CD8-positive, alpha-beta memory T cell (primary cell): ENCODE data around the gene HTR3C. TPM values are rescaled to one million over a fixed set of nuclear protein-coding genes. Genes with fewer than 3 reads are reported as not detected.
A peak's percentile ranks its signal among the peaks of the same experiment; 100 is the strongest.
"Not testable (repeated sequence)": the region's sequence is repeated elsewhere in the genome, so short reads cannot be mapped to it uniquely, and the experiment has no call there.

Source experiments
- CTCF ChIA-PET: fragments of 350-600 bp; sonication (Branson Sonifier 250); formaldehyde crosslinking; loops from one replicate; lab custom pipeline; 2021; ENCODE audit warnings: antibody characterized with exemption; lab: Charles Lee
- POLR2A ChIA-PET: fragments of 350-600 bp; sonication (Branson Sonifier 250); formaldehyde crosslinking; loops from one replicate; lab custom pipeline; 2021; ENCODE audit warnings: antibody characterized with exemption; lab: Charles Lee
- DNase-seq, 5 donors: peaks; one replicate each; pipeline versions ENCODE4 v3.0.0 to v3.0.0-alpha.2; 2020 to 2022; ENCODE audit warnings: mixed read lengths in 1 of 5
- H3K27ac ChIP-seq: one replicate; pipeline ENCODE4 v1.7.0; 2013; ENCODE audit warnings: low read depth, mild to moderate bottlenecking, low read length, moderate library complexity
- H3K27me3 ChIP-seq: 2 replicates; pipeline ENCODE4 v1.7.0; 2013; ENCODE audit warnings: low read length, mild to moderate bottlenecking; ENCODE audit not compliant: insufficient read depth, poor library complexity, severe bottlenecking
- H3K36me3 ChIP-seq: 2 replicates; pipeline ENCODE4 v1.7.0; 2013; ENCODE audit warnings: mild to moderate bottlenecking, low read length, moderate library complexity; ENCODE audit not compliant: insufficient read depth
- H3K4me1 ChIP-seq: 2 replicates; pipeline ENCODE4 v1.7.0; 2013; ENCODE audit warnings: mild to moderate bottlenecking, low read length, moderate library complexity; ENCODE audit not compliant: insufficient read depth
- H3K4me3 ChIP-seq: 2 replicates; pipeline ENCODE4 v1.7.0; 2013; ENCODE audit warnings: mild to moderate bottlenecking, low read length
- H3K9me3 ChIP-seq: 2 replicates; pipeline ENCODE4 v1.7.0; 2013; ENCODE audit warnings: mild to moderate bottlenecking, low read length
- H3K27ac Mint-ChIP-seq, 8 donors: one replicate each; pipeline ENCODE4 v1.8.0; 2020 to 2021; ENCODE audit warnings: mixed read lengths in 8 of 8, mild to moderate bottlenecking in 6 of 8, inconsistent platforms in 3 of 8, moderate library complexity in 3 of 8
- H3K27me3 Mint-ChIP-seq, 2 donors: one replicate each; pipeline ENCODE4 v1.8.0; 2020 to 2021; ENCODE audit warnings: mixed read lengths in 2 of 2, mild to moderate bottlenecking in 1 of 2, moderate library complexity in 1 of 2
- H3K36me3 Mint-ChIP-seq, 3 donors: one replicate each; pipeline ENCODE4 v1.8.0; 2020 to 2021; ENCODE audit warnings: mixed read lengths in 3 of 3, inconsistent platforms in 1 of 3, mild to moderate bottlenecking in 1 of 3
- H3K4me1 Mint-ChIP-seq, 3 donors: one replicate each; pipeline ENCODE4 v1.8.0; 2020 to 2021; ENCODE audit warnings: mixed read lengths in 3 of 3, inconsistent platforms in 1 of 3, mild to moderate bottlenecking in 1 of 3
- H3K4me3 Mint-ChIP-seq, 7 donors: one replicate each; pipeline ENCODE4 v1.8.0; 2020 to 2021; ENCODE audit warnings: mixed read lengths in 7 of 7, mild to moderate bottlenecking in 6 of 7, moderate library complexity in 4 of 7, inconsistent platforms in 2 of 7
- H3K9me3 Mint-ChIP-seq, 5 donors: one replicate each; pipeline ENCODE4 v1.8.0; 2020 to 2022; ENCODE audit warnings: mixed read lengths in 5 of 5, mild to moderate bottlenecking in 3 of 5, moderate library complexity in 2 of 5, inconsistent platforms in 1 of 5
- polyA plus RNA-seq: library from polyadenylated mRNA; unstranded; fragments of 300-500 nt; fragmentation: Illumina TruSeq; gene quantifications from one replicate; pipeline ENCODE4 v1.2.3, GENCODE V29; 2021
- total RNA-seq, 2 experiments: library from RNA; stranded (reverse); gene quantifications; one replicate each; pipeline ENCODE4 v1.2.3, GENCODE V29; 2021

HTR3C gene
- total RNA-seq, result not detected
- polyA plus RNA-seq, result not detected

GRCh38 chr3:184052767-184053166 lies at the start of gene HTR3C:
Gene HTR3C, plus strand, starts transcription at chr3:184053047. Its CDS starts 34 bp downstream, at chr3:184053081.
- CTCF ChIA-PET, result no interaction called here
- no peak within 1 kb of the TSS for H3K27ac Mint-ChIP-seq
- H3K27me3 Mint-ChIP-seq, result peaks cover 7 to 26% of the 10 kb centered on the region in 2 donors
- Histone ChIP-seq H3K36me3 (no peaks in the 10 kb centered on the region), H3K27ac (no peak within 1 kb of the TSS), H3K27me3 (no peaks in the 10 kb centered on the region), H3K9me3 (no peaks in the 10 kb centered on the region), H3K4me3 (no peak within 1 kb of the TSS), H3K4me1 (no peaks in the 10 kb centered on the region)
- POLR2A ChIA-PET, result no interaction called here
- no peaks in the 10 kb centered on the region for H3K36me3 Mint-ChIP-seq
- no peak for DNase-seq
- no peak within 1 kb of the TSS for H3K4me3 Mint-ChIP-seq
- H3K9me3 Mint-ChIP-seq, result no peaks in the 10 kb centered on the region
- no peaks in the 10 kb centered on the region for H3K4me1 Mint-ChIP-seq

- Histone ChIP-seq H3K4me3 (no peak overlapping the region), H3K9me3 (no peaks in the 10 kb centered on the region), H3K27ac (no peak overlapping the region), H3K4me1 (no peaks in the 10 kb centered on the region), H3K36me3 (no peaks in the 10 kb centered on the region), H3K27me3 (no peaks in the 10 kb centered on the region)
- Mint-ChIP-seq H3K4me3 (no peak overlapping the region), H3K27me3 (no peaks in the 10 kb centered on the region), H3K36me3 (peaks cover 0 to 38% (median 13%) of the 10 kb centered on the region in 3 donors), H3K4me1 (peaks cover 6 to 10% (median 6%) of the 10 kb centered on the region in 3 donors), H3K9me3 (no peaks in the 10 kb centered on the region), H3K27ac (no peak overlapping the region)
- no peak for DNase-seq
- CTCF ChIA-PET, result interaction anchor here (1.1 to 1.6 kb wide), 2 partner anchors 11 to 15 kb away, joined by 3 to 4 read pairs; partner anchors contain the start of gene ABCC5
- POLR2A ChIA-PET, result no interaction called here
Observed at GRCh38 chr3:184003187-184003967, 49.5 kb upstream of the HTR3C start.

- H3K4me1 ChIP-seq, result no peaks in the 10 kb centered on the region
- no peak overlapping the region for H3K4me3 ChIP-seq
- Mint-ChIP-seq H3K27me3 (no peaks in the 10 kb centered on the region), H3K9me3 (no peaks in the 10 kb centered on the region), H3K27ac (peak overlapping the region in 1 of 8 donors; percentile 51), H3K4me1 (peaks cover 6 to 10% (median 6%) of the 10 kb centered on the region in 3 donors), H3K36me3 (peaks cover 0 to 38% (median 9%) of the 10 kb centered on the region in 3 donors), H3K4me3 (no peak overlapping the region)
- no peak for DNase-seq
- no peaks in the 10 kb centered on the region for H3K36me3 ChIP-seq
- no peaks in the 10 kb centered on the region for H3K9me3 ChIP-seq
- POLR2A ChIA-PET, result no interaction called here
- CTCF ChIA-PET, result interaction anchor here (1.1 to 1.6 kb wide), 2 partner anchors 10 to 14 kb away, joined by 3 to 4 read pairs; partner anchors contain the start of gene ABCC5
- H3K27ac ChIP-seq, result no peak overlapping the region
- no peaks in the 10 kb centered on the region for H3K27me3 ChIP-seq
Observed at GRCh38 chr3:184004476-184004875, 48.4 kb upstream of the HTR3C start.

GRCh38 chr3:184005941-184006507 lies 46.8 kb upstream of the HTR3C start:
- Mint-ChIP-seq H3K4me3 (no peak overlapping the region), H3K27ac (peak overlapping the region in 1 of 8 donors; percentile 30), H3K9me3 (no peaks in the 10 kb centered on the region), H3K4me1 (peaks cover 5 to 10% (median 6%) of the 10 kb centered on the region in 3 donors), H3K36me3 (peaks cover 0 to 42% (median 14%) of the 10 kb centered on the region in 3 donors), H3K27me3 (no peaks in the 10 kb centered on the region)
- Histone ChIP-seq H3K9me3 (no peaks in the 10 kb centered on the region), H3K36me3 (no peaks in the 10 kb centered on the region), H3K27me3 (no peaks in the 10 kb centered on the region), H3K4me3 (no peak overlapping the region), H3K27ac (no peak overlapping the region), H3K4me1 (no peaks in the 10 kb centered on the region)
- ChIA-PET POLR2A (no interaction called here), CTCF (interaction anchor here (0.7 to 1.3 kb wide), 2 partner anchors 12 to 1631 kb away, joined by 3 to 8 read pairs; partner anchors contain the start of gene ABCC5)
- peak in 1 of 5 donors; percentile 13 for DNase-seq

GRCh38 chr3:184007143-184007813 lies 45.6 kb upstream of the HTR3C start:
- H3K9me3 ChIP-seq, H3K27me3 Mint-ChIP-seq, H3K27ac Mint-ChIP-seq, DNase-seq, POLR2A ChIA-PET, H3K27ac ChIP-seq, H3K36me3 ChIP-seq, H3K4me3 ChIP-seq, H3K9me3 Mint-ChIP-seq, H3K27me3 ChIP-seq, H3K4me1 ChIP-seq, H3K4me3 Mint-ChIP-seq: not testable (repeated sequence)
- CTCF ChIA-PET, result interaction anchor here (1.2 to 2.0 kb wide), 2 partner anchors 9 to 11 kb away, joined by 4 to 11 read pairs; partner anchors contain the start of gene ABCC5
- peaks cover 0 to 43% (median 15%) of the 10 kb centered on the region in 3 donors for H3K36me3 Mint-ChIP-seq
- peaks cover 5 to 10% (median 6%) of the 10 kb centered on the region in 3 donors for H3K4me1 Mint-ChIP-seq

- Histone ChIP-seq H3K27me3 (no peaks in the 10 kb centered on the region), H3K27ac (no peak overlapping the region), H3K4me3 (no peak overlapping the region), H3K4me1 (no peaks in the 10 kb centered on the region), H3K36me3 (no peaks in the 10 kb centered on the region), H3K9me3 (no peaks in the 10 kb centered on the region)
- Mint-ChIP-seq H3K27ac (no peak overlapping the region), H3K36me3 (peaks cover 0 to 46% (median 18%) of the 10 kb centered on the region in 3 donors), H3K4me1 (peaks cover 5 to 10% (median 6%) of the 10 kb centered on the region in 3 donors), H3K9me3 (no peaks in the 10 kb centered on the region), H3K4me3 (no peak overlapping the region), H3K27me3 (no peaks in the 10 kb centered on the region)
- CTCF ChIA-PET, result interaction anchor here (1.2 to 2.0 kb wide), 2 partner anchors 8 to 10 kb away, joined by 4 to 11 read pairs; partner anchors contain the start of gene ABCC5
- no peak for DNase-seq
- POLR2A ChIA-PET, result no interaction called here
Observed at GRCh38 chr3:184008161-184008560, 44.7 kb upstream of the HTR3C start.

GRCh38 chr3:184011230-184011876 lies 41.5 kb upstream of the HTR3C start:
- Mint-ChIP-seq H3K36me3 (peaks cover 0 to 43% (median 15%) of the 10 kb centered on the region in 3 donors), H3K4me1 (peaks cover 8 to 12% (median 11%) of the 10 kb centered on the region in 3 donors), H3K9me3 (no peaks in the 10 kb centered on the region), H3K27me3 (no peaks in the 10 kb centered on the region), H3K4me3 (no peak overlapping the region), H3K27ac (no peak overlapping the region)
- H3K4me1 ChIP-seq, result no peaks in the 10 kb centered on the region
- POLR2A ChIA-PET, result no interaction called here
- H3K36me3 ChIP-seq, result no peaks in the 10 kb centered on the region
- no peak overlapping the region for H3K4me3 ChIP-seq
- CTCF ChIA-PET, result interaction anchor here (0.9 kb wide), 1 partner anchor 116 kb away, joined by 4 read pairs; no protein-coding TSS in a partner anchor
- no peaks in the 10 kb centered on the region for H3K27me3 ChIP-seq
- H3K27ac ChIP-seq, result no peak overlapping the region
- no peak for DNase-seq
- no peaks in the 10 kb centered on the region for H3K9me3 ChIP-seq
